Measurements from ENCODE around the gene RAN. TPM values are rescaled to one million over a fixed set of nuclear protein-coding genes. Genes with fewer than 3 reads are reported as not detected.
A peak's percentile ranks its signal among the peaks of the same experiment; 100 is the strongest.

RAN gene
- total RNA-seq, 1 experiment from 2014 or later, result 1,968 TPM

DNA sequence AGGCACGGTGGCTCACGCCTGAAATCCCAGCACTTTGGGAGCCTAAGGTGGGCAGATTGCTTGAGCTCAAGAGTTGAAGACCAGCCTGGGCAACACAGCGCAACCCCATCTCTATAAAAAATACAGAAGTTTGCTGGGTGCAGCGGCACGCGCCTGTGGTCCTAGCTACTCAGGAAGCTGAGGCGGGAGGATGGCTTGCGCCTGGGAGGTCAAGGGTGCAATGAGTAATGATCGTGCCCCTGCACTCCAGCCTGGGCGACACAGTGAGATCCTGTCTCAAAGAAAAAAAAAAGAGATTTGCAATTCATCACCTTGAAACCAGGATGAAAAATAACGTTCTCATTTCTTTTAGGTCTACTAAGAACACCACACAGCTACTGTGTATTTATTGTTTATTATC lies 36.9 kb upstream of the RAN start:
- no CpG with 5 or more reads among the region's 11 CpGs for WGBS (ENCODE audit: extremely low coverage, insufficient read length, low lambda C conversion rate)
- H3K4me1 ChIP-seq (ENCODE audit: insufficient read depth, low read length), result peaks cover 3% of the 10 kb centered on the region; the same call in 1 of the 2 replicates
- H3K56ac ChIP-seq (ENCODE audit: insufficient read length, low read depth, low read length), result no peak overlapping the region
- H2BK12ac ChIP-seq (ENCODE audit: insufficient read length, low read depth, low read length), result no peak overlapping the region
- no peak overlapping the region for H4K91ac ChIP-seq (ENCODE audit: insufficient read length, low read depth, low read length)
- H3K14ac ChIP-seq (ENCODE audit: insufficient read depth, low read length), result no peak overlapping the region
- Mint-ChIP-seq H3K4me3 (no peak overlapping the region), H3K9me3 (no peaks in the 10 kb centered on the region), H3K27me3 (ENCODE audit: low read depth) (peaks cover 14% of the 10 kb centered on the region), H3K4me1 (peaks cover 51 to 71% of the 10 kb centered on the region in 2 experiments), H3K27ac (no peak overlapping the region), H3K36me3 (ENCODE audit: insufficient read depth in 1 of 3, low read depth in 3 of 3) (peaks cover 0 to 4% (median 0%) of the 10 kb centered on the region in 3 experiments; a peak in 3 of 7 replicates)
- no peak overlapping the region for H3K4ac ChIP-seq (ENCODE audit: low read depth, low read length)
- peaks cover 8% of the 10 kb centered on the region; the same call in 1 of the 2 replicates for H3K79me2 ChIP-seq (ENCODE audit: insufficient read depth, low read length)
- H3K27ac ChIP-seq (ENCODE audit: insufficient read length, low read depth, low read length), result no peak overlapping the region
- H3T11ph ChIP-seq (ENCODE audit: low read length), result no peak overlapping the region
- H3K23me2 ChIP-seq (ENCODE audit: insufficient read length, low read depth, low read length, poor library complexity, severe bottlenecking), result peaks cover 8% of the 10 kb centered on the region
- H3K9me3 ChIP-seq (ENCODE audit: control insufficient read depth, low read depth, low read length), result no peaks in the 10 kb centered on the region
- no peak overlapping the region for H2BK15ac ChIP-seq (ENCODE audit: low read depth, low read length)
- no peak overlapping the region for H3K23ac ChIP-seq (ENCODE audit: insufficient read length, low read depth, low read length)
- H2BK20ac ChIP-seq (ENCODE audit: low read depth, low read length, poor library complexity, severe bottlenecking), result no peak overlapping the region
- H4K5ac ChIP-seq (ENCODE audit: insufficient read length, low read depth, low read length), result no peak overlapping the region
- no peak overlapping the region for H2BK120ac ChIP-seq (ENCODE audit: low read depth, low read length, poor library complexity, severe bottlenecking)
- no peaks in the 10 kb centered on the region for H4K20me1 ChIP-seq (ENCODE audit: control insufficient read depth, insufficient read depth, insufficient read length)
- H3K27me3 ChIP-seq (ENCODE audit: insufficient read depth, low read length), result no peaks in the 10 kb centered on the region
- no peak for TF ChIP-seq CTCF (conservative IDR thresholded peaks at IDR 0.05)
- H3K18ac ChIP-seq (ENCODE audit: insufficient read length, low read depth, low read length), result no peak overlapping the region
- DNase-seq, result peak; percentile 20
- H3K4me2 ChIP-seq (ENCODE audit: insufficient read depth, insufficient read length, low read length), result no peak overlapping the region
- H3K79me1 ChIP-seq (ENCODE audit: insufficient read depth, low read depth, low read length, poor library complexity, severe bottlenecking), result peaks cover 3% of the 10 kb centered on the region
- H3K9ac ChIP-seq (ENCODE audit: extremely low read depth, insufficient read length, low read length), result no peak overlapping the region
- H2AK5ac ChIP-seq (ENCODE audit: insufficient read length, low read length), result no peak overlapping the region
- H2BK5ac ChIP-seq (ENCODE audit: insufficient read length, low read length), result no peak overlapping the region
- H4K8ac ChIP-seq (replicated peaks; ENCODE audit: insufficient read length, low read depth, low read length), result no peak overlapping the region
- H2AFZ ChIP-seq (ENCODE audit: low read length), result no peak overlapping the region
